Naive thymus-derived CD8-positive, alpha-beta T cell (primary cell): ENCODE results near the gene TRABD2A. TPM values are rescaled to one million over a fixed set of nuclear protein-coding genes. Genes with fewer than 3 reads are reported as not detected.

ENCODE experiments used
- ATAC-seq, 2 donors: fragments of 150-1000 bp; cut with Tn5 transposase in 1 of 2; sonication (Bioruptor Pico), chemical (Tn5 transposase) in 1 of 2; 1 replicate in 1 of 2; 2 replicates in 1 of 2; pipeline ENCODE4 v1.10.0; 2021; ENCODE audit warnings: mild to moderate bottlenecking in 2 of 2, moderate library complexity in 2 of 2
- POLR2A ChIA-PET: fragments of 350-600 bp; sonication (Branson Sonifier 250); formaldehyde crosslinking; loops from one replicate; lab custom pipeline; 2021; ENCODE audit warnings: antibody characterized with exemption; lab: Charles Lee
- DNase-seq, 10 donors: peaks; one replicate each; pipeline versions ENCODE4 v3.0.0 to v3.0.0-alpha.2; 2020 to 2022
- H3K27ac Mint-ChIP-seq, 10 donors: one replicate each; pipeline ENCODE4 v1.8.0; 2020 to 2022; ENCODE audit warnings: mild to moderate bottlenecking in 10 of 10, mixed read lengths in 10 of 10, moderate library complexity in 4 of 10, inconsistent platforms in 1 of 10
- H3K27me3 Mint-ChIP-seq, 5 donors: one replicate each; pipeline ENCODE4 v1.8.0; 2021 to 2022; ENCODE audit warnings: mixed read lengths in 5 of 5
- H3K36me3 Mint-ChIP-seq, 3 donors: one replicate each; pipeline ENCODE4 v1.8.0; 2020 to 2022; ENCODE audit warnings: mixed read lengths in 3 of 3, mild to moderate bottlenecking in 2 of 3, inconsistent platforms in 1 of 3
- H3K4me1 Mint-ChIP-seq, 4 donors: one replicate each; pipeline ENCODE4 v1.8.0; 2021 to 2022; ENCODE audit warnings: mixed read lengths in 4 of 4
- H3K4me3 Mint-ChIP-seq, 10 donors: one replicate each; pipeline ENCODE4 v1.8.0; 2020 to 2022; ENCODE audit warnings: mild to moderate bottlenecking in 10 of 10, mixed read lengths in 10 of 10, moderate library complexity in 6 of 10, inconsistent platforms in 1 of 10
- H3K9me3 Mint-ChIP-seq, 9 donors: one replicate each; pipeline ENCODE4 v1.8.0; 2020 to 2022; ENCODE audit warnings: mixed read lengths in 9 of 9, mild to moderate bottlenecking in 3 of 9, inconsistent platforms in 1 of 9, moderate library complexity in 1 of 9
- polyA plus RNA-seq, 3 donors: library from polyadenylated mRNA; unstranded; fragments of 300-500 nt; fragmentation: Illumina TruSeq; gene quantifications; one replicate each; pipeline ENCODE4 v1.2.3, GENCODE V29; 2021
- total RNA-seq, 8 experiments: library from RNA in 2 of 8; stranded (reverse) in 2 of 8; gene quantifications; one replicate each; pipeline ENCODE4 v1.2.3 and lab custom pipeline; 2021 to 2026

The TRABD2A gene
- total and polyA plus RNA-seq, 5 experiments from 2014 or later: 70.1 to 173 (median 165) TPM

GRCh38 chr2:84865181-84865783 is 15.6 kb downstream of the TRABD2A start:
- peaks cover 0 to 2% (median 0%) of the 10 kb centered on the region in 9 donors for H3K9me3 Mint-ChIP-seq
- H3K4me1 Mint-ChIP-seq: peaks cover 43 to 91% (median 78%) of the 10 kb centered on the region in 4 donors
- ATAC-seq: peak; percentile 38 to 61
- peaks cover 9 to 72% (median 26%) of the 10 kb centered on the region in 3 donors for H3K36me3 Mint-ChIP-seq
- no peaks in the 10 kb centered on the region for H3K27me3 Mint-ChIP-seq
- H3K27ac Mint-ChIP-seq: peak overlapping the region; percentile 93 to 99 (median 98)
- POLR2A ChIA-PET: interaction anchor here (0.6 to 12.0 kb wide), 8 partner anchors 14 to 124 kb away, joined by 3 to 247 read pairs (median 3); partner anchors contain the start of gene TRABD2A
- peak in 3 of 10 donors; percentile 59 to 64 (median 61) for DNase-seq
- peak overlapping the region; percentile 37 to 90 (median 70) for H3K4me3 Mint-ChIP-seq

GRCh38 chr2:84862006-84862405 is 18.9 kb downstream of the TRABD2A start:
- Mint-ChIP-seq H3K27ac (peak overlapping the region; percentile 93 to 99 (median 98)), H3K27me3 (no peaks in the 10 kb centered on the region), H3K9me3 (no peaks in the 10 kb centered on the region), H3K4me3 (peak overlapping the region; percentile 64 to 86 (median 79)), H3K4me1 (peaks cover 62 to 97% (median 93%) of the 10 kb centered on the region in 4 donors), H3K36me3 (peaks cover 4 to 55% (median 14%) of the 10 kb centered on the region in 3 donors)
- DNase-seq: no peak
- POLR2A ChIA-PET: interaction anchor here (0.6 to 12.0 kb wide), 14 partner anchors 14 to 346 kb away, joined by 3 to 247 read pairs (median 8); partner anchors contain the start of genes DNAH6, TMSB10 and TRABD2A
- no peak for ATAC-seq

GRCh38 chr2:84861539-84861938 is 19.3 kb downstream of the TRABD2A start:
- peaks cover 4 to 54% (median 17%) of the 10 kb centered on the region in 3 donors for H3K36me3 Mint-ChIP-seq
- H3K9me3 Mint-ChIP-seq: no peaks in the 10 kb centered on the region
- POLR2A ChIA-PET: interaction anchor here (0.6 to 12.0 kb wide), 14 partner anchors 14 to 345 kb away, joined by 3 to 247 read pairs (median 7); partner anchors contain the start of genes DNAH6, TMSB10 and TRABD2A
- peak overlapping the region; percentile 64 to 86 (median 79) for H3K4me3 Mint-ChIP-seq
- H3K27me3 Mint-ChIP-seq: no peaks in the 10 kb centered on the region
- H3K4me1 Mint-ChIP-seq: peaks cover 65 to 97% (median 93%) of the 10 kb centered on the region in 4 donors
- ATAC-seq (peak; percentile 16 to 17), DNase-seq (no peak)
- H3K27ac Mint-ChIP-seq: peak overlapping the region; percentile 93 to 99 (median 98)

- peak in 1 of 2 donors; percentile 13 for ATAC-seq
- H3K9me3 Mint-ChIP-seq: no peaks in the 10 kb centered on the region
- peak overlapping the region; percentile 93 to 99 (median 98) for H3K27ac Mint-ChIP-seq
- POLR2A ChIA-PET: interaction anchor here (0.9 to 12.0 kb wide), 6 partner anchors 12 to 117 kb away, joined by 3 to 247 read pairs (median 4); partner anchors contain the start of gene TRABD2A
- peaks cover 4 to 50% (median 29%) of the 10 kb centered on the region in 3 donors for H3K36me3 Mint-ChIP-seq
- peaks cover 72 to 97% (median 92%) of the 10 kb centered on the region in 4 donors for H3K4me1 Mint-ChIP-seq
- H3K4me3 Mint-ChIP-seq: peak overlapping the region; percentile 55 to 87 (median 80)
- H3K27me3 Mint-ChIP-seq: no peaks in the 10 kb centered on the region
- no peak for DNase-seq
These were observed 21.9 kb downstream of the TRABD2A start for GRCh38 chr2:84858937-84859336.

GRCh38 chr2:84858123-84858522 is 22.8 kb downstream of the TRABD2A start:
- no peaks in the 10 kb centered on the region for H3K27me3 Mint-ChIP-seq
- H3K36me3 Mint-ChIP-seq: peaks cover 7 to 51% (median 32%) of the 10 kb centered on the region in 3 donors
- DNase-seq (peak in 1 of 10 donors; percentile 18), ATAC-seq (no peak)
- peaks cover 75 to 96% (median 94%) of the 10 kb centered on the region in 4 donors for H3K4me1 Mint-ChIP-seq
- peak overlapping the region; percentile 93 to 99 (median 98) for H3K27ac Mint-ChIP-seq
- peak overlapping the region; percentile 4 to 87 (median 80) for H3K4me3 Mint-ChIP-seq
- POLR2A ChIA-PET: interaction anchor here (0.7 to 12.0 kb wide), 11 partner anchors 9 to 117 kb away, joined by 3 to 247 read pairs (median 4); partner anchors contain the start of gene TRABD2A
- H3K9me3 Mint-ChIP-seq: peaks cover 0 to 4% (median 3%) of the 10 kb centered on the region in 9 donors

- peaks cover 0 to 9% (median 6%) of the 10 kb centered on the region in 9 donors for H3K9me3 Mint-ChIP-seq
- H3K27me3 Mint-ChIP-seq: no peaks in the 10 kb centered on the region
- POLR2A ChIA-PET: interaction anchor here (0.7 to 12.0 kb wide), 7 partner anchors 10 to 116 kb away, joined by 3 to 247 read pairs (median 4); no protein-coding TSS in a partner anchor
- no peak for DNase-seq
- peak overlapping the region in 9 of 10 donors; percentile 43 to 87 (median 80) for H3K4me3 Mint-ChIP-seq
- peak overlapping the region; percentile 93 to 99 (median 98) for H3K27ac Mint-ChIP-seq
- ATAC-seq: no peak
- H3K36me3 Mint-ChIP-seq: peaks cover 9 to 52% (median 33%) of the 10 kb centered on the region in 3 donors
- H3K4me1 Mint-ChIP-seq: peaks cover 76 to 97% (median 94%) of the 10 kb centered on the region in 4 donors
These were observed 23.3 kb downstream of the TRABD2A start for GRCh38 chr2:84857566-84857965.

- peaks cover 0 to 17% (median 6%) of the 10 kb centered on the region in 9 donors for H3K9me3 Mint-ChIP-seq
- peaks cover 11 to 55% (median 40%) of the 10 kb centered on the region in 3 donors for H3K36me3 Mint-ChIP-seq
- ATAC-seq (peak; percentile 38 to 51), DNase-seq (peak in 1 of 10 donors; percentile 42)
- H3K4me3 Mint-ChIP-seq: peak overlapping the region; percentile 57 to 87 (median 80)
- no peaks in the 10 kb centered on the region for H3K27me3 Mint-ChIP-seq
- peaks cover 79 to 97% (median 94%) of the 10 kb centered on the region in 4 donors for H3K4me1 Mint-ChIP-seq
- POLR2A ChIA-PET: interaction anchor here (1.7 to 12.0 kb wide), 5 partner anchors 12 to 116 kb away, joined by 5 to 247 read pairs (median 5); no protein-coding TSS in a partner anchor
- H3K27ac Mint-ChIP-seq: peak overlapping the region; percentile 93 to 99 (median 98)
These were observed 24.1 kb downstream of the TRABD2A start for GRCh38 chr2:84856787-84857186.

GRCh38 chr2:84855731-84856130 is 25.2 kb downstream of the TRABD2A start:
- H3K4me1 Mint-ChIP-seq: peaks cover 79 to 98% (median 95%) of the 10 kb centered on the region in 4 donors
- peak overlapping the region; percentile 93 to 99 (median 98) for H3K27ac Mint-ChIP-seq
- ATAC-seq (peak; percentile 61 to 72), DNase-seq (peak in 6 of 10 donors; percentile 34 to 77 (median 54))
- H3K36me3 Mint-ChIP-seq: peaks cover 11 to 56% (median 47%) of the 10 kb centered on the region in 3 donors
- no peaks in the 10 kb centered on the region for H3K27me3 Mint-ChIP-seq
- POLR2A ChIA-PET: interaction anchor here (0.7 to 12.0 kb wide), 5 partner anchors 11 to 114 kb away, joined by 3 to 247 read pairs (median 5); partner anchors contain the start of gene TRABD2A
- H3K9me3 Mint-ChIP-seq: peaks cover 0 to 19% (median 6%) of the 10 kb centered on the region in 9 donors
- peak overlapping the region; percentile 74 to 87 (median 80) for H3K4me3 Mint-ChIP-seq

GRCh38 chr2:84854850-84855249 is 26.0 kb downstream of the TRABD2A start:
- peak overlapping the region; percentile 93 to 99 (median 98) for H3K27ac Mint-ChIP-seq

GRCh38 chr2:84851876-84852275 is 29.0 kb downstream of the TRABD2A start:
- peaks cover 70 to 97% (median 92%) of the 10 kb centered on the region in 4 donors for H3K4me1 Mint-ChIP-seq
- peaks cover 14 to 55% (median 44%) of the 10 kb centered on the region in 3 donors for H3K36me3 Mint-ChIP-seq
- DNase-seq (no peak), ATAC-seq (no peak)
- peak overlapping the region in 8 of 10 donors; percentile 23 to 90 (median 75) for H3K4me3 Mint-ChIP-seq
- H3K27me3 Mint-ChIP-seq: no peaks in the 10 kb centered on the region
- peaks cover 0 to 19% (median 6%) of the 10 kb centered on the region in 9 donors for H3K9me3 Mint-ChIP-seq
- POLR2A ChIA-PET: interaction anchor here (1.0 to 16.4 kb wide), 9 partner anchors 8 to 138 kb away, joined by 3 to 247 read pairs (median 15); partner anchors contain the start of genes TMSB10 and TRABD2A
- H3K27ac Mint-ChIP-seq: peak overlapping the region; percentile 86 to 98 (median 95)

More at GRCh38 chr2:84854850-84855249, 26.0 kb downstream of the TRABD2A start:
- ATAC-seq (no peak), DNase-seq (no peak)
- Mint-ChIP-seq H3K4me3 (peak overlapping the region; percentile 74 to 87 (median 80)), H3K4me1 (peaks cover 74 to 98% (median 95%) of the 10 kb centered on the region in 4 donors), H3K36me3 (peaks cover 11 to 53% (median 42%) of the 10 kb centered on the region in 3 donors), H3K9me3 (peaks cover 0 to 19% (median 6%) of the 10 kb centered on the region in 9 donors), H3K27me3 (no peaks in the 10 kb centered on the region)
- POLR2A ChIA-PET: interaction anchor here (0.7 to 12.0 kb wide), 4 partner anchors 10 to 64 kb away, joined by 3 to 247 read pairs (median 4); partner anchors contain the start of gene TRABD2A

- Mint-ChIP-seq H3K4me1 (peaks cover 63 to 97% (median 92%) of the 10 kb centered on the region in 4 donors), H3K27me3 (no peaks in the 10 kb centered on the region), H3K4me3 (peak overlapping the region in 9 of 10 donors; percentile 34 to 90 (median 87)), H3K9me3 (peaks cover 0 to 19% (median 6%) of the 10 kb centered on the region in 9 donors), H3K36me3 (peaks cover 14 to 47% (median 35%) of the 10 kb centered on the region in 3 donors), H3K27ac (peak overlapping the region; percentile 89 to 98 (median 95))
- DNase-seq: no peak
- POLR2A ChIA-PET: interaction anchor here (0.5 to 16.4 kb wide), 13 partner anchors 9 to 109 kb away, joined by 3 to 247 read pairs (median 14); partner anchors contain the start of genes TMSB10 and TRABD2A
- no peak for ATAC-seq
These were observed 30.4 kb downstream of the TRABD2A start for GRCh38 chr2:84850471-84850870.
